SIG-M5 treated with dmso at 0.1 percent for 504 hours (cell line): ENCODE results near the gene TEKT5.

Experiments used
- DNase-seq: peaks from one replicate; lab custom pipeline; 2025; ENCODE audit not compliant: unreplicated experiment; lab: John Stamatoyannopoulos, UW

TEKT5 gene

GRCh38 chr16:10612649-10613179 is 82.0 kb downstream of the TEKT5 start:
- no peak for DNase-seq

- no peak for DNase-seq
Measured at GRCh38 chr16:10611825-10612342, 82.8 kb downstream of the TEKT5 start.

GRCh38 chr16:10610499-10611184 is 84.1 kb downstream of the TEKT5 start:
- DNase-seq = no peak

- no peak for DNase-seq
Measured at GRCh38 chr16:10609402-10609774, 85.3 kb downstream of the TEKT5 start.

GRCh38 chr16:10608687-10609401 is 85.9 kb downstream of the TEKT5 start:
- DNase-seq = no peak

- no peak for DNase-seq
Measured at GRCh38 chr16:10607157-10607556, 87.6 kb downstream of the TEKT5 start.

GRCh38 chr16:10606607-10607006 is 88.1 kb downstream of the TEKT5 start:
- DNase-seq = no peak

GRCh38 chr16:10605636-10606035 is 89.1 kb downstream of the TEKT5 start:
- DNase-seq = no peak

GRCh38 chr16:10601444-10602408 is 93.0 kb downstream of the TEKT5 start:
- no peak for DNase-seq

- DNase-seq = no peak
Measured at GRCh38 chr16:10600782-10601443, 93.8 kb downstream of the TEKT5 start.

GRCh38 chr16:10599626-10600025 is 95.1 kb downstream of the TEKT5 start:
- DNase-seq = no peak

- no peak for DNase-seq
Measured at GRCh38 chr16:10598157-10598556, 96.6 kb downstream of the TEKT5 start.

- no peak for DNase-seq
Measured at GRCh38 chr16:10597187-10597601, 97.5 kb downstream of the TEKT5 start.

GRCh38 chr16:10594312-10594950 is 100.3 kb downstream of the TEKT5 start:
- peak; percentile 64 for DNase-seq

GRCh38 chr16:10592611-10593010 is 102.1 kb downstream of the TEKT5 start:
- DNase-seq = no peak

- no peak for DNase-seq
Measured at GRCh38 chr16:10590342-10590741, 104.4 kb downstream of the TEKT5 start.

- DNase-seq = no peak
Measured at GRCh38 chr16:10589109-10589508, 105.6 kb downstream of the TEKT5 start.

GRCh38 chr16:10587622-10588021 is 107.1 kb downstream of the TEKT5 start:
- DNase-seq = no peak

GRCh38 chr16:10584981-10585438 is 109.7 kb downstream of the TEKT5 start:
- no peak for DNase-seq

GRCh38 chr16:10583269-10583668 is 111.5 kb downstream of the TEKT5 start:
- DNase-seq = no peak
